ENCODE results near the gene POLRMT. TPM values are rescaled to one million over a fixed set of nuclear protein-coding genes. Genes with fewer than 3 reads are reported as not detected.

The POLRMT gene
- total RNA-seq, 3 donors from 2014 or later: 21.9 to 34.7 (median 28.2) TPM

DNA sequence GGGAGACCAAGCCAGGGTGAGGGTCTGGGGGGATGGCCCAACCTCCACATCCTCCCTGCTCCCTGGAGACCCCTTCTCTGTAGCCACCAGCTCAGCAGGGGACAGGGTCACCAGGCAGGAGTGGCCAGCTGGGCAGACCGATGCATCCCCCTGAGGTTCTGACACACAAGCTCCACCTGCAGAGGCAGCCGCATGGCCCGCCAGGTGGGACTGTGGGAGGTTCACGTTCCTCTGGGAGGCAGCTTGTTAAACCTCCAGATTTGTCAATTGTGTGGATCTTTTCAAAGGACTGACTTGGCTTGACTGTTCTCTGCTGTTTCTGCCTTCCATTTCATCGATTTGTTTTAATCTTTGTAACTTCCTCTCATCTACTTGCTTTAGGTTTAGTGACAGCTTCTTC is 8.1 kb downstream of the POLRMT start:
- no peaks in the 10 kb centered on the region for H3K9me3 ChIP-seq
- no peaks in the 10 kb centered on the region for H3K4me1 ChIP-seq
- H3K36me3 ChIP-seq: no peaks in the 10 kb centered on the region
- no peak overlapping the region for H3K27ac ChIP-seq
- H3K27me3 ChIP-seq: no peaks in the 10 kb centered on the region
- no peak overlapping the region for H3K4me3 ChIP-seq
- DNase-seq (ENCODE audit: low spot score in 2 of 2): no peak
- intact Hi-C loops (cut with DNase I; ENCODE audit: low total_unique reads): no loop called here
- no peak for TF ChIP-seq POLR2AphosphoS5 (IDR thresholded peaks at IDR 0.05)

DNA sequence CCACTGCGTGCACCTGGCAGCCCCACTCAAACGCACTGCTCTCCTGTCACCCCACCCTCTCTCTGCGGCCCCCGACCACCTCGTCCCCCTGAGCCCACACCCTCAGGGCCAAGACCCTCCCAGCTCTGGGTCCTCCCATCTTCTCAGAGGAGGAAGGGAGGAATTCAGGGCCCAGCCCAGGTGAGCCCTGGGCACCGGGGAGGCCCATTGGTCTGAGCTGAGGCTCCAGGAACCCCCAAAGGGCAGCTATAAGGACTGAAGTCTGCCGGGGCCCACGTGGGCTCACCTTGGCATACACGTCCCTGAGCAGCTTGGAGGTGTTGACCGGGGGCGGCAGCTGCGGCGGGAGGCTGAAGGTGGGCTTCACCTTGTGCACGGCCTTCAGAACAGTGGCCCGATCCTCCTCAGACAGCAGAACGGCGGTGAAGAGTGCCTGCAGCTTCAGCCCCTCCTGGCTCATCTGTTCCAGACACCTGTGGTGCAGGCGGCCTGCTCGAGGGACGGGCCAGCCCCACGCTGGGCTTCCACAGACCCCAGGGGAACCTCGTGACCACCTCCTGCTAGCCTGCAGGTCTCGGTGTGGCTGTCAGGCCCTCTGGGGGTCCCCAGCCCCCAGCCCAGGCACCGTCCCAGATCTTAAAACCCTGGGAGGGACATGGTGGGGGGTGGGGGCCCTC is 8.8 kb downstream of the POLRMT start:
- H3K4me3 ChIP-seq: no peak overlapping the region
- H3K36me3 ChIP-seq: no peaks in the 10 kb centered on the region
- H3K27ac ChIP-seq: no peak overlapping the region
- no peaks in the 10 kb centered on the region for H3K4me1 ChIP-seq
- TF ChIP-seq POLR2A (IDR thresholded peaks at IDR 0.05): no peak
- TF ChIP-seq, protein P1, sequence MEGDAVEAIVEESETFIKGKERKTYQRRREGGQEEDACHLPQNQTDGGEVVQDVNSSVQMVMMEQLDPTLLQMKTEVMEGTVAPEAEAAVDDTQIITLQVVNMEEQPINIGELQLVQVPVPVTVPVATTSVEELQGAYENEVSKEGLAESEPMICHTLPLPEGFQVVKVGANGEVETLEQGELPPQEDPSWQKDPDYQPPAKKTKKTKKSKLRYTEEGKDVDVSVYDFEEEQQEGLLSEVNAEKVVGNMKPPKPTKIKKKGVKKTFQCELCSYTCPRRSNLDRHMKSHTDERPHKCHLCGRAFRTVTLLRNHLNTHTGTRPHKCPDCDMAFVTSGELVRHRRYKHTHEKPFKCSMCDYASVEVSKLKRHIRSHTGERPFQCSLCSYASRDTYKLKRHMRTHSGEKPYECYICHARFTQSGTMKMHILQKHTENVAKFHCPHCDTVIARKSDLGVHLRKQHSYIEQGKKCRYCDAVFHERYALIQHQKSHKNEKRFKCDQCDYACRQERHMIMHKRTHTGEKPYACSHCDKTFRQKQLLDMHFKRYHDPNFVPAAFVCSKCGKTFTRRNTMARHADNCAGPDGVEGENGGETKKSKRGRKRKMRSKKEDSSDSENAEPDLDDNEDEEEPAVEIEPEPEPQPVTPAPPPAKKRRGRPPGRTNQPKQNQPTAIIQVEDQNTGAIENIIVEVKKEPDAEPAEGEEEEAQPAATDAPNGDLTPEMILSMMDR (IDR thresholded peaks at IDR 0.05): no peak
- no peak for TF ChIP-seq POLR2AphosphoS5 (IDR thresholded peaks at IDR 0.05)
- H3K27me3 ChIP-seq: no peaks in the 10 kb centered on the region
- no peak for DNase-seq (ENCODE audit: low spot score in 2 of 2)
- intact Hi-C loops (cut with DNase I; ENCODE audit: low total_unique reads): no loop called here
- H3K9me3 ChIP-seq: no peaks in the 10 kb centered on the region

DNA sequence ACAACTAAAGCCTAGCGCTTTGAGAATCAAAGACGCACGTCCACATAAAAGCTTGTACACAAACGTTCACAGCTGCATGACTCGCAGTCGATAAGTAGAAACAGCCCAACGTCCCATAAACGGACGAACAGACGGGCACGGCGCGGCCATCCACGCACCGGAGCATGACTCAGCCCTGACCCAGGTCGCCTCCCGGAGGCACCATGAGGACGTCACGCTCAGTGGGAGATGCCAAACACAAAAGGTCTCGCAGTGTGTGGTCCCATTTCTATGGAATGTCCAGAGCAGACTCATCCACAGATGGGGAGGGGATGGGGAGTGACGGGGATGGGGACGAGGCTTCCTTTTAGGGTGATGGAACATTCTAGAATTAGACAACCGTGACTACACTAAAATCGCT is 9.4 kb downstream of the POLRMT start:
- TF ChIP-seq POLR2A (IDR thresholded peaks at IDR 0.05) (no peak), POLR2AphosphoS5 (IDR thresholded peaks at IDR 0.05) (no peak)
- TF ChIP-seq, protein P1 (IDR thresholded peaks at IDR 0.05): no peak
- Histone ChIP-seq H3K4me1 (no peaks in the 10 kb centered on the region), H3K4me3 (no peak overlapping the region), H3K27me3 (no peaks in the 10 kb centered on the region), H3K36me3 (no peaks in the 10 kb centered on the region), H3K27ac (no peak overlapping the region), H3K9me3 (no peaks in the 10 kb centered on the region)
- intact Hi-C loops (cut with DNase I; ENCODE audit: low total_unique reads): no loop called here
- no peak for DNase-seq (ENCODE audit: low spot score in 2 of 2)

DNA sequence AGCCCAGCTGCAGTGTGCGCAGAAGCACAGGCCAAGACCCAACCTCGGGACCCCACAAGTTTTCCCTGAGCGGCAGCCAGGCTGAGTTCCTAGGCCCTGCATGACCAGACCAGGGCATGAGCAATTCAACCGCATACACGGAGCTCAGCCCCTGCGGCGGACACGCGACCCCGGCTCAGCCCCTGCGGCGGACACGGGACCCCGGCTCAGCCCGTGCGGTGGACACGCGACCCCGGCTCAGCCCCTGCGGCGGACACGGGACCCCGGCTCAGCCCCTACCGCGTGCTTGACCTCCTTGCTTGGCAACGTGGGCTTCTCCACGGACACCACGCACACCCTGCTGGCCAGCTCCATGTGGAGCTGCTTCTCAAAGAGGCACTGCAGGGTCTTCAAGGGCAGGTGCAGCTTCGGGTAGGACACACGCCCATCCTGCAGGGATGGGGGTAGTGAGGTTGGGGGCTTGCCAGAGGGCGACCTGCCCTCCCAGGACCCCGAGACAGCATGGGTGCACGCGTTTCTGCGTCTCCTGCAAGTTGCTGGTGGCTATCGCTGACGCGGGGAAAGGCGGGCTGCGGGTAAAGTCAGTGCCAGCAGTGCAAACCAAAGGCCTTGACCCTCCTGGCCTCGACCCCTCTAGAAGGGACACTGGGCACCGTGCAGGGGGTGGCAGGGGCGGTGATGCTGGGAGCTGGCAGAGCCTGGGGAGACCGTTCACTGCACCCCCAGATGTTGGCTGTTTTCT is 10.0 kb downstream of the POLRMT start:
- Histone ChIP-seq H3K27me3 (no peaks in the 10 kb centered on the region), H3K27ac (no peak overlapping the region), H3K4me3 (no peak overlapping the region), H3K36me3 (no peaks in the 10 kb centered on the region), H3K9me3 (no peaks in the 10 kb centered on the region), H3K4me1 (no peaks in the 10 kb centered on the region)
- intact Hi-C loops (cut with DNase I; ENCODE audit: low total_unique reads): no loop called here
- no peak for DNase-seq (ENCODE audit: low spot score in 2 of 2)
- TF ChIP-seq POLR2AphosphoS5 (IDR thresholded peaks at IDR 0.05) (no peak), POLR2A (IDR thresholded peaks at IDR 0.05) (no peak)
- TF ChIP-seq, protein P1 (IDR thresholded peaks at IDR 0.05): no peak

DNA sequence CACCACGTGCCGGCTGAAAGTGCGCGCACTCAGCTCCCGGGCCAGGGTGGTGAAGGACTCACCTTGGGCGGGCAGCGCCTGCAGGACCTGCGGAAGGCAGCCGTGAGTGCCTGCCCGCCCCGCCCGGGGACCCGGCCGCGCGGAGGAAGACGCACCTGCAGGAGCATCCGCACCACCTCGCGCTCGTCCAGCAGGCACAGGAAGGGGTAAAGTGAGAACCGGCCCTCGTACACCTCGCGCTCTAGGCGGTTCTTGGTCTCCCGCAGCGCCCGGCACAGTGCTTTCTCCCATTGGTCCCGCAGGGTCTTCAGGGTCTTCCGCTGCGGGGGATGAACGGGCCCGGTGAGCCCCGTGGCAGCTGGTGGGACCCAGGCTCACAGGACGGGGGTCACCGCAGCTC is 10.7 kb downstream of the POLRMT start:
- Histone ChIP-seq H3K4me3 (no peak overlapping the region), H3K27me3 (no peaks in the 10 kb centered on the region), H3K36me3 (no peaks in the 10 kb centered on the region), H3K27ac (no peak overlapping the region), H3K9me3 (no peaks in the 10 kb centered on the region), H3K4me1 (no peaks in the 10 kb centered on the region)
- TF ChIP-seq, protein P1 (IDR thresholded peaks at IDR 0.05): no peak
- no peak for TF ChIP-seq POLR2A (IDR thresholded peaks at IDR 0.05)
- no peak for TF ChIP-seq POLR2AphosphoS5 (IDR thresholded peaks at IDR 0.05)
- intact Hi-C loops (cut with DNase I; ENCODE audit: low total_unique reads): no loop called here
- DNase-seq (ENCODE audit: low spot score in 2 of 2): no peak

All from breast epithelium (tissue), 4 donors.